Upper lobe of right lung (tissue), 1 donor: ENCODE results near the gene ZDHHC16. TPM values are rescaled to one million over a fixed set of nuclear protein-coding genes. Genes with fewer than 3 reads are reported as not detected.
"Not testable (repeated sequence)": the region's sequence is repeated elsewhere in the genome, so short reads cannot be mapped to it uniquely, and the experiment has no call there.

ENCODE experiments used
- ATAC-seq: fragments of 200-7000 bp; cut with Tn5 transposase; one replicate; pipeline ENCODE4 v1.9.1; 2020; ENCODE audit warnings: mild to moderate bottlenecking, moderate library complexity
- DNase-seq: peaks from one replicate; pipeline ENCODE4 v3.0.0-alpha.2; 2020
- H3K27ac ChIP-seq: fragments of 200-600 bp; one replicate; pipeline ENCODE4 v1.8.0; 2022
- H3K27me3 ChIP-seq: fragments of 200-600 bp; one replicate; pipeline ENCODE4 v1.8.0; 2022; ENCODE audit warnings: mild to moderate bottlenecking
- H3K36me3 ChIP-seq: fragments of 200-600 bp; one replicate; pipeline ENCODE4 v1.8.0; 2022
- H3K4me1 ChIP-seq: fragments of 200-600 bp; one replicate; pipeline ENCODE4 v1.8.0; 2022
- H3K4me3 ChIP-seq: fragments of 200-600 bp; one replicate; pipeline ENCODE4 v1.8.0; 2022; ENCODE audit warnings: mild to moderate bottlenecking
- H3K9me3 ChIP-seq: fragments of 200-600 bp; one replicate; pipeline ENCODE4 v1.8.0; 2022
- intact Hi-C: fragments of 100-400 bp; cut with DNase I; formaldehyde crosslinking; loops from one replicate; pipeline ENCODE4 v1.11.0; 2022
- total RNA-seq: library from RNA; stranded (reverse); fragmentation: NEBNext Ultra II Directional; extraction: Animal tissue kit (Norgen Biotek cat#: 25700); gene quantifications from one replicate; pipeline ENCODE4 v1.2.1, GENCODE V29; 2021
- TF ChIP-seq, protein P1 (sequence below): fragments of 200-600 bp; IDR thresholded peaks from one replicate; pipeline ENCODE4 v1.8.0; 2022; ENCODE audit warnings: antibody characterized with exemption
- donor health status: DM: no; HTN: yes; CAD: no; lungs with severe emphysema.

ZDHHC16 gene
- total RNA-seq, 1 donor from 2014 or later, result 63.2 TPM

DNA sequence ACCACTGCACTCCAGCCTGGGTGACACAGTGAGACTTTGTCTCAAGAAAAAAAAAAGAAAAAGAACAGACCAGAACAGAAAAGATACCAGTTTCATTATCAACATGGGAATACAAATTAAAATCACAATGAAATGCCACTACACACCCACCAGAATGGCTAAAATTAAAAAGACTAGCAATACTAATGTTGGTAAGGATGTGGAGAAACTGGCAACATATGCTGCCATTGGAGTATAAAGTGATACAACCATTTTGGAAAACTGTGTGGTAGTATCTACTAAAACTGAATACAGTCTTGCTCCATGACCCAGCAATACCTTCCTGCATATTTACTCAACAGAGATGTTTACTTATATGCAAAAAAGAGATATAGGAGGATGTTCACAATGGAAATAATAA is 41.9 kb upstream of the ZDHHC16 start:
- DNase-seq (no peak), ATAC-seq (no peak)
- H3K4me1 ChIP-seq, result peaks cover 23% of the 10 kb centered on the region
- no peak overlapping the region for H3K4me3 ChIP-seq
- H3K9me3 ChIP-seq, result no peaks in the 10 kb centered on the region
- TF ChIP-seq, protein P1, sequence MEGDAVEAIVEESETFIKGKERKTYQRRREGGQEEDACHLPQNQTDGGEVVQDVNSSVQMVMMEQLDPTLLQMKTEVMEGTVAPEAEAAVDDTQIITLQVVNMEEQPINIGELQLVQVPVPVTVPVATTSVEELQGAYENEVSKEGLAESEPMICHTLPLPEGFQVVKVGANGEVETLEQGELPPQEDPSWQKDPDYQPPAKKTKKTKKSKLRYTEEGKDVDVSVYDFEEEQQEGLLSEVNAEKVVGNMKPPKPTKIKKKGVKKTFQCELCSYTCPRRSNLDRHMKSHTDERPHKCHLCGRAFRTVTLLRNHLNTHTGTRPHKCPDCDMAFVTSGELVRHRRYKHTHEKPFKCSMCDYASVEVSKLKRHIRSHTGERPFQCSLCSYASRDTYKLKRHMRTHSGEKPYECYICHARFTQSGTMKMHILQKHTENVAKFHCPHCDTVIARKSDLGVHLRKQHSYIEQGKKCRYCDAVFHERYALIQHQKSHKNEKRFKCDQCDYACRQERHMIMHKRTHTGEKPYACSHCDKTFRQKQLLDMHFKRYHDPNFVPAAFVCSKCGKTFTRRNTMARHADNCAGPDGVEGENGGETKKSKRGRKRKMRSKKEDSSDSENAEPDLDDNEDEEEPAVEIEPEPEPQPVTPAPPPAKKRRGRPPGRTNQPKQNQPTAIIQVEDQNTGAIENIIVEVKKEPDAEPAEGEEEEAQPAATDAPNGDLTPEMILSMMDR, result no peak
- H3K27ac ChIP-seq, result no peak overlapping the region
- no peaks in the 10 kb centered on the region for H3K27me3 ChIP-seq
- intact Hi-C loops, result no loop called here
- H3K36me3 ChIP-seq, result no peaks in the 10 kb centered on the region

DNA sequence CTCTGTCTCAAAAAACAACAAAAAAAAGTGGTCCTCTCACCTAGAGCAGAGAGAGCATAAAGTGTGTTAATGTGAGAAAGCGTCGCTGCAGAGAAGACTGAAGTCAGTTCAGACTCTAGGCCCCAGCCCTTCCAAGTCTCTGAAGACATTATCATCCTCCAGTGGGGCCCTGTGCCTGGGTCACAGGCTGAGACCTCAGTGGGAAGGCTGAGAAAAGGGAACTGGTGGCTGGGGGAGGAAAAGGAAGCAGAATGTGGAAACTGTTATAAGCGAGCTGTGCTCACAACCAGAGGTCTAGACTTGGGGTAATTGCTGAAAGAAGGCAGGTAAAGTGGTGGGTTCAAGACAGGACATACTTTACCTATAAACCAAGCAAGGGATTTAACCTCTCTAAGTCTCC is 39.9 kb upstream of the ZDHHC16 start:
- H3K27ac ChIP-seq, result peak overlapping the region; percentile 55
- peak; percentile 55 for ATAC-seq

DNA sequence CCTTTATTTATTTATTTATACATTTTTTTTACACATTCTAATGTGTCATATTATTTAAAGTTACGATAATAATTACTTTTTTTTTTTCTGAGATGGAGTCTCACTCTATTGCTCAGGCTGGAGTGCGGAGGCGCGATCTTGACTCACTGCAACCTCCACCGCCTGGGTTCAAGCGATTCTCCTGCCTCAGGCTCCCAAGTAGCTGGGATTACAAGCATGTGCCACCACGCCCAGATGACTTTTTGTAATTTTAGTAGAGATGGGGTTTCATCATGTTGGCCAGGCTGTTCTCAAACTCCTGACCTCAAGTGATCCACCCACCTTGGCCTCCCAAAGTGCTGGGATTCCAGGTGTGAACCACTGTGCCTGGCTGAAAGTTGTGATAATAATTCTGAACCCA is 39.5 kb upstream of the ZDHHC16 start:
- DNase-seq, H3K36me3 ChIP-seq, H3K9me3 ChIP-seq, intact Hi-C loops, H3K27me3 ChIP-seq, ATAC-seq, H3K4me1 ChIP-seq, H3K4me3 ChIP-seq: not testable (repeated sequence)
- H3K27ac ChIP-seq, result peak overlapping the region; percentile 55

More for the DNA sequence above, 39.9 kb upstream of the ZDHHC16 start:
- no peaks in the 10 kb centered on the region for H3K36me3 ChIP-seq
- no peak for DNase-seq
- TF ChIP-seq, protein P1, result no peak
- intact Hi-C loops, result no loop called here
- no peak overlapping the region for H3K4me3 ChIP-seq
- H3K9me3 ChIP-seq, result no peaks in the 10 kb centered on the region
- peaks cover 10% of the 10 kb centered on the region for H3K4me1 ChIP-seq
- H3K27me3 ChIP-seq, result no peaks in the 10 kb centered on the region

DNA sequence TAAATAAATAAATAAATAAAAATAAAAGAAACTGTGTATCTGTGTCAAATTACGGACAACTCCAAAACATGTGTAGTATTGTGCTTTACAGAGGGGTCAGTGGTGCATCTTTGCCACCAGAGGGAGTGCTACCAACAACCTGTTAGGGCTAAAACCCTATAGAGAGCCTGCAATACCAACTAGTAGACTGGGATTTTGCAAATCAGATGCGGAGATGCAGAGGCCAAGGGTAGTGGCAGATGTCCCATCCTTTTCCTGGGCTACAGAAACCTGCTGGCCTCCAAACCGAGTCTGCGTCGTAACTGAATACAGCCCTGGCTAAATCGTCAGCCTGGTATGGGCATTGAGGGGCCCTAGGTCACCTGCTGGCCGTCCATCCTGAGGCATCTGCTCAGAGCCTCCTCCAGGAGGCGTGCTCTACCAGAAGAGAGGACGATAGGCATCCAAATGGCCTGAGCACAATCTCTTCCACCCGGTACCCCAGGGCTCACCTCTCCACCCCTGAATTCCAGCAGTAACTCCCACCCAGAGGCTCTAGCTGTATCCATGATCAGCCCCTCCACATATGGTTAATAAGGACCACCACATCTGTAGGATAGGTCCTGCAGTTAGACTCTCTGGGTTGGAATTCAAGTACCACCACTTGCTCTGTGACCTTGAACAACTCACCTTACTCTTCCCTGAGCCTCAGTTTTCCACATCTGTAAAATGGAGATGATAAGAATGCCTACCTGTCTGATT is 38.6 kb upstream of the ZDHHC16 start:
- Histone ChIP-seq H3K9me3 (no peaks in the 10 kb centered on the region), H3K4me3 (no peak overlapping the region), H3K4me1 (peaks cover 10% of the 10 kb centered on the region), H3K27me3 (no peaks in the 10 kb centered on the region), H3K36me3 (no peaks in the 10 kb centered on the region), H3K27ac (peak overlapping the region; percentile 55)
- TF ChIP-seq, protein P1, result peak; percentile 83
- intact Hi-C loops, result no loop called here
- peak; percentile 79 for DNase-seq
- peak; percentile 92 for ATAC-seq

DNA sequence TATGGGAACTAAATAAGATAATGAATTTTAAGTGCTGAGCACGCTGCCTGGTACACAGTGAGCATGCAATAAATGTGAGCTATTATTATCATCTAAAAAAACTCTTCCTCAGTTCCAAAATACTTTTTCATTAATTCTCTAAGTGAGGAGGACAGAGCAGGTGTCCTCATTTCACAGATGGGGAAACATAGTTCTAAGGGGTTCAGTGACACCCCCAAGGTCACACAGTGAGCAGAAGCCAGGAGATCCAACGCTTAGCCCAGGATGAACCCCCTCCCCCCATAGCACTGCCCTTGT is 38.1 kb upstream of the ZDHHC16 start:
- no peaks in the 10 kb centered on the region for H3K9me3 ChIP-seq
- intact Hi-C loops, result no loop called here
- peaks cover 10% of the 10 kb centered on the region for H3K4me1 ChIP-seq
- H3K27me3 ChIP-seq, result no peaks in the 10 kb centered on the region
- peak overlapping the region; percentile 42 for H3K27ac ChIP-seq
- DNase-seq (no peak), ATAC-seq (no peak)
- TF ChIP-seq, protein P1, result no peak
- no peak overlapping the region for H3K4me3 ChIP-seq
- H3K36me3 ChIP-seq, result no peaks in the 10 kb centered on the region

DNA sequence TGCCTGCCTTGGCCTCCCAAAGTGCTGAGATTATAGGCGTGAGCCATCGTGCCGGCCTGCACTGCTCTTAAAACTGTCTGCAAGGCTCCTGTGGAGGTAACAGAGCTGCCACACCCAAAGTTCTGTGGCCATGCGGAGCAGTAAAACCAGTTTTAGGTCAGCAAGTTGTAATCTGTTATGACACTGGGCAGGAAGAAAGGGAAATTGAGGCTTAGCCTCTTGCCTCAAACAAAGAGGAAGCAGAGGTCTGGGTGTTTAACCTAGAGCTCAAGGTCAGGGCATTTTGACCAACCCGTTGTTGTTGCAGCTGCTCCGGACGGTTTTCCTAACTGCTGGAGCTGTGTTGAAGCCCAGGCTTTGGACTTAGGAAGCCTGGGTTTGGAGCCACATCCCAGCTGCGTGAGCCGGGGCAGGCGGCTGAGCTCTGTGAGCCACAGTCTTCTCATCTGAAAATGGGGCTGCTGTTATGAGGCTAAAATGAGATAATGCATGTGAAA is 37.4 kb upstream of the ZDHHC16 start:
- Histone ChIP-seq H3K4me1 (peaks cover 10% of the 10 kb centered on the region), H3K36me3 (no peaks in the 10 kb centered on the region), H3K27ac (peak overlapping the region; percentile 42), H3K27me3 (no peaks in the 10 kb centered on the region), H3K9me3 (no peaks in the 10 kb centered on the region), H3K4me3 (no peak overlapping the region)
- TF ChIP-seq, protein P1, result no peak
- peak; percentile 41 for ATAC-seq
- DNase-seq, result no peak
- intact Hi-C loops, result no loop called here
